ENCODE measurements around the gene S100A16.
"Not testable (repeated sequence)": the region's sequence is repeated elsewhere in the genome, so short reads cannot be mapped to it uniquely, and the experiment has no call there.

The S100A16 gene

DNA sequence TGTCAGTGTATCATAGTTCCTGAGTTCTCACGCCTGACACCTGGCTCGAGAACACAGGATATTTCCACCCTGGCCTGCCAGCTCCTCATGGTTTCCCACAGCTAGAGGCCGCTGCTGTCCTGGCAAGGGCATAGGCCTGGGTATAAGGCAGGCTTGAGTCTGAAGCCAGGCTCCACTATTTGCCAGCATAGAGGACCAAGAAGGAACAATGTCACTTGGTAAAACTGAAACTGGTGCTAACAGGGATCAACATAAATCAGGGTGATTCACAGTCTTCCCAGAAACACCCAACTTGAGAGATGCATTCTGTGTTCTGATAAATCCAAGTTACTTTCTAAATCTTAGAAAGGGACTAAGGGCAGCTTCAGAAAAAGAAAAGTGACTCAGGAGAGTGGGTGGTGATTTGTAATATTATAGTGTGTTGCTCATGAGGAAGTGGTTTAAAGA lies 40.3 kb downstream of the S100A16 start:
- intact Hi-C loops (cut with DNase I): no loop called here
- DNase-seq: peak; percentile 67 to 95 (median 85)

DNA sequence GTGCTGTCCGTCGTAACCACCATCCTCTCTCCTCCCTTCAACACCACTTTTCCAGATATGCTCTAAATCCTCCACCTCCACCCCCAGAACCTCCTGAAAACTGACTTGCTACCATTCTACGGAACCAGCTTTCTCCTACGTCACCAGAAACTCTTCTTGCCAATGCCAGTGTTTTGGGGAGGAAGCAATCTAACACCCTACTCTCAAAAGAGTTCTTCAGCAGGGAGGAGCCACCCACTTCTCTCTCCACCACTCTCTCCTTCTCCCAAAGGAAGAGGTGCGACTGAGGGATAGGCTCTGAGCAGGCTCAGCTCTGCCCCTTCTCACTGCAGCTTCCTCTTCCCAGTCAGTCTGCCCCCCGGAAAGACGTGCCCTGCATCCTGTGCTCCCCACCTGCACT lies 41.2 kb downstream of the S100A16 start:
- intact Hi-C loops (cut with DNase I): no loop called here

DNA sequence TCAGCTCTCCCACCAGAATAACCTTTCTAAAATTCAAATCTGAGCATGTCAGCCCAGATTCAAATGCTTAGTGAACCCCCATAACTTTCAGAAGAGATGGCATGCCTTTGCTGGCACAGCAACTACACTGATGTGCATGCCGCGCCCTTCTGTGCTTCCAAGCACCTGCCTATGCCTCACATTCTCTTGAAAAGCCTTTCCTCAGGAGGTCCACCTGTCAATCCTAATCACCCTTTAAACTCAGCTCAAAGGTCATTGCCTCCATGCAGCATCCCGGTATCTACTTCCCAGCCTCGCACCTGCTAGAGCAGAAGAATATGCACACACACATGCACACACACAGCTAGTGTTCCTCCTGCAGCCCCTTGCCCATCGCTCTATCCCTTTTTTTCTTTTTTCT lies 42.1 kb downstream of the S100A16 start:
- no peak for DNase-seq
- intact Hi-C loops (cut with DNase I): no loop called here

More for the DNA sequence above, 41.2 kb downstream of the S100A16 start:
- DNase-seq: peak in 8 of 42 donors; percentile 23 to 67 (median 36)

DNA sequence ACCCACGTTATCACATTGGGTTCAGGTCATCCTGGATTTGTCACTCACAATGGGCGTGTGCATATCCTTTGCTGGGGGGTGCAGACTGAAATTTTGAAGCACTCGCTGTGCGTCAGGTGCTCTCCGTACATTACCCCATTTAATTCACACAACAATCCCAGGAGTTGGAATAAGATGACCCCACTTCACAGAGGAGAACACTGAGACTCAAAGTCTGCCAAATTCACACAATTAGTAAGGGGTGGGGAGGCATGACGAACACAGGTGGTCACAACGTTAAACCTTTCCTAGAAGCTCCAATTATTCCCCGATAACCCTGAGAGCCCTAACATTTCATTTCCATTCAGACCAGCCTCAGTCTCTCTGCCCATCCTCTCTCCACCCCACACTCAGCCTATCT lies 43.5 kb downstream of the S100A16 start:
- DNase-seq: no peak
- intact Hi-C loops (cut with DNase I): no loop called here

DNA sequence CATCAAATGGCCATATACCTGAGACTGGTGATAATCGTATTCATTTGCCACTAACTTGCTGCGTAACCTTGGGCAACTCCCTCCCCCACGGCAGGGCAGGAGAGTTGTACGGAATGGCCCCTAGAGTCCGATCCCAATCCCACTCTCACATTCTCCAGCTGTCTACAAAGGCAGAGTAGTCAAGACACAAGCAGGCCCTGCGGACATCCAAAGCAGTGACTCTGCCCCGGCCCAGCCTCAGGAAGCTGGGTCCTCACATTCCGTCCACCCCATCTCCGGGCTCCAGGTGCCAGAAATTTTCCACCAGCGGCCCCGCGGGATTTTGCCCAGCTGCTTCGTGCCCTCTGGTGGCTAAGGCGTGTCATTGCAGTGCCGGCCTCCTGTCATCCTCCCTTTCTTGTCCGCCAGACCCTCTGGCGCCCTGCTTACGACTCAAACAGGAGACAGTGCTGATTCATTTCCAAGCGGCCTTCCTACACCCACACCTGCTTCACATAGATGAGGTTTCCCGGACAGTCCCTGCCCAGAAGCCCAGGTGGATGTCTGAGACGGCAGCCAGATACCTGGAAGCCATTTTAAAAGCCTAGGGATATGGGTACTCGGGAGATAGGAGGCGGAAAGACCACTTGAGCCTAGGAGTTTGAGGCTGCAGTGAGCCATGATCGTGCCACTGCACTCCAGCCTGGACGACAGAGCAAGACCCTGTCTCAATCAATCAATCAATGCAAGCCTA lies 44.4 kb downstream of the S100A16 start:
- intact Hi-C loops (cut with DNase I): loop anchor here (1.0 kb wide), 1 partner anchor 58 kb away; no protein-coding TSS in a partner anchor
- DNase-seq: peak; percentile 74 to 96 (median 88)

DNA sequence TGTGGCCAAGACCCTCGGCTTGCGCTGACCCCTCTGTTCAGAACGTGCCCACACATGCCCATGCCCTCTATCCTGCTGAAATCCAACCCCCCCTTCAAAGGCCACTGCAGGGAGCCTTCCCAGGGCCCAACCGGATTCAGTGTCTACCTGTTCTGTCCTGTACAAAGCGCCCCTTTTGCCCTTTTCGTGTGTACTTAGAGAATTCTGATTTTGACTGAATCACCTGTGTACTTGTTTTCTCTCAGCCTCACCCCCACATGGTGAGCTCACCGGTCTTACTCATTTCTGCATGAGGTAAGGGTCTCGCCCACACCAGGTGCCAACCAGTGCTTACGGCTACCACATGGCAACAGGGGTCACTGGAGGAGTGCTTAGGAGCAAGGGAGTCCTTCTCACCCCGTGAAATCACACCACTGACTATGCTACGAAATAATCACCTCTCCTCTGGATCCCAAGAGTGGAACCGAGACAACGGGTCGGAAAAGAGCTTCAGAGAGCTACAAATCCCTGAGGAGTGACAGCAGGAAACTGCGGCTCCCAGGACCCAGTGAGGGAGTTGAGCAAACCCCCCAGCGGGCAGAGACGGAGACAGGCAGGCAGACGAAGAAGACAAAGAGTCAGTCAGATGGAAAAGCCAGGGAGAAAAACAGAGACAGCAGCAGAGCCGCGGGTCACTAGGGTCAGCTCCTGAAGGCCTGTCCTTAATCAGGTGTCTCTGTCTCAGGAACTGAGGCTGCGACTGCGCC lies 45.1 kb downstream of the S100A16 start:
- no peak for DNase-seq
- intact Hi-C loops (cut with DNase I): loop anchor here (1.0 kb wide), 1 partner anchor 57 kb away; no protein-coding TSS in a partner anchor

DNA sequence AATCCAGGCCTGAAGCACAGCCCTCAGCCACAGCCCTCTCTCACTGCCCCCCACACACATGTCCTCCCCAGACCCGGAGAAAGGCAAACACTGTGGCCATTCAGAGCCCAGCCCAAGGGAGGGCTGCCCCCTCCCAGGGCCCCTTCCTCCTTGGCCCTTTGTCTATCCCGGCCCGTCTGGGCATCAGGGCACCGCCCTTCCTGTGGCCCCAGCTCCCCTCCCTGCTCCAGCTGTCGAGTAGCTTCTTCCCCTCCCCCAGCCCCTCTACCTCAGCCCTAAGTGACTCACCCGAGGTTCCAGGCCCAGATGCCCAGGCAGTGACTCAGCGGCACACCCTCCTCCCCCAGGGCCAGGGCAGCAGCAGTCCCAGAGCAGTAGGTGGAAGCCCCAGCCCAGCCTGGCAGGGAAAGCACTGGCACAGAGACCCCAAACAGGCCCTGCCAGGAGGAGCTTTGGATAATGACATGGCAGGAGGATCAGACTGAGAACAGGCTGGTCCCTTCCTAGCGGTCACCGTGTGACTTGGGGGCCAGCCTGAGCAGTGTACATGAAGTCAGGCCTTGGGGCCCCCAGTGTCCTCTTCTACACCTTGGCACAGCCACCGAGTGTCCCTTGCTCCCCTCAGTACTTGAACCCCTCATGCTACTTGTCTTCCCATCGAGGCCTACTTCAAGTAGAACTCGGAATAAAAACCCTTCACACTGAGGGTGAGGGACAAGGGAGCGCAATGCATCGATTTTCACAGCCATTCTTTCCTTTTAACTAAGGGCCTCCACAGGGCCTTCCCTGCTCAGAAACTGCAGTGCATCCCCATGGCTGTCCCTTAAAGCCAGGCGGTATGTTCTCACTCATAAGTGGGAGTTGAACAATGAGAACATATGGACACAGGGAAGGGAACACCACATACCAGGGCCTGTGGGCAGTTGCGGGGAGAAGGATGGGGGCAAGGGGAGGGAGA lies 46.2 kb downstream of the S100A16 start:
- intact Hi-C loops (cut with DNase I): no loop called here
- peak in 40 of 42 donors; percentile 20 to 93 (median 54) for DNase-seq

DNA sequence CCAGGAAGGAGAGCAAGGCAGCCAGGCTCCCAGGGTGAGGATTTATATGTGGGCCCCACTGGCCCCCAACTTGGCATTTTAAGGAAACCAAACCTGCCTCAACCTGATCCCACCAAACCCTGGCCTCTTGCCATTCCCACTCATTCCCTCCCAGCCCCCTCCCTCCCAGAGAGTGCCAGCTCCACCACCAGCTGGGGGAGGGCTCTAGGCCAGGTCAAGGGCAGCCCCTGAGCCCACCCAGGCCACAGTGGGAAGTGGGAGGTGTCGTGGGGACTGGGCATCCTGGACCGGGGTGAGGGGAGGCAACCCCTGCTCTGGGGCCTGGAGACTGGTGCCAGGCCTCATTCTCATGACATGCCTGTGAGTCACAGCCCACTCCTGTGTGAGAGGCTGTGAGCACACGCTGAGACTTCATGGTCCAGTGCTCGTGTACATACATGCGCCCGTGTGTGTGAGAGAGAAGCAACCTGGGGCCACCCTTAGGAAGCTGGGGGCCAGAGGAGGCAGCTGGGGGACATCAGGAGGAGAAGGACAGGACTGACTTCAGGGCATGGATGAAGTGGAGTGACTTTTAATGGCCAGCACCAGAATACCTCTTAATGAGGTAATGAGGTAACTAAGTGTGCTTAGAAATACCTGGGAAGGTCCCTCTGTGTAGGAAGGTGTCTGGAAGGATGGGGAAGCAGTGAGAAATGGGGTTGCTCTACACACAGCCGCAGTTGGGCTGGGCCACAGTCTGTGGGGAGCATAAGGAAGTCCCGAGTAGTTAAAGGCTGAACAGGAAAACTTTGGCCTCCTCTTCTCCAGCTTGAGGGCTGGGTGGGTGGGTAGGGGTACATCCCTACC lies 47.2 kb downstream of the S100A16 start, which contains the start of gene S100A2:
TSS of gene S100A2 (minus strand) at position 316 of the 846 bp plus-strand sequence. CDS start 1,967 bp downstream, outside the sequence.
- DNase-seq: no peak
- intact Hi-C loops (cut with DNase I): no loop called here

DNA sequence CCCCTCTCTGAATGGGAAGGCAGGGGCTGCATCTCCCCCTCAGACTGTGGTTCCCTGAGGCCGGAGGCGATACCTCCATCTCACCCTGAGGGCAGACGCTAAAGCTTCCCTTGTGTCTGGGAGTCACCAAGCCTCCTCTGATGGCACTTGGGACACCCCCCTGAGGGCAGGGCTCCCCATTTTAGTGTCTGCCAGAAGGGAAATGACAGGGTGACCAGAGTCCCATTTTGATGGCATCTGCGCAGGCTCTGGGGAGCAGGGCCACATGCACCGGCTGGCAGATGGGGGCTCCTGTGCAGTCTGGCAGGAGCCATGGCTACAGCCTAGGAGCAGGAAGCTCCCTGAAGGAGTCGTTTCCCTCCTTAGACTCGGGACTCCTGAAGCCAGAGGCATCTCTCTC lies 48.9 kb downstream of the S100A16 start:
- intact Hi-C loops (cut with DNase I): no loop called here
- DNase-seq: no peak

DNA sequence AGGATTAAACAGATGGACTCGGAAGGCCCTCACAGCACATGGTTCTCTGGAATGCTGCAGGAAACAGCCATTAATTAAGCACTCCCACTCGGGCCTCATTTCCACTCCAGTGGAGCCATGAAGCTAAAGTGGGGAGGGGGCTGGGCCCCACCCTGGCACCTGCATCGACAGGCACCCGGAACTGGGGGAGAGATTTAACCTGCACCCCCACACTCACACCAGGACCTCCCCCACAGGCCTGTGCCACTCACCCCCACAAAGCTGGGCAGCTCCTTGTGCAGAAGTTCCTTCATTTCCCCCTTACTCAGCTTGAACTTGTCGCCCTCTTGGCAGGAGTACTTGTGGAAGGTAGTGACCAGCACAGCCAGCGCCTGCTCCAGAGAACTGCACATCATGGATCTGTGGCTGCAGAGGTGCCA lies 49.4 kb downstream of the S100A16 start:
- no peak for DNase-seq
- intact Hi-C loops (cut with DNase I): no loop called here

DNA sequence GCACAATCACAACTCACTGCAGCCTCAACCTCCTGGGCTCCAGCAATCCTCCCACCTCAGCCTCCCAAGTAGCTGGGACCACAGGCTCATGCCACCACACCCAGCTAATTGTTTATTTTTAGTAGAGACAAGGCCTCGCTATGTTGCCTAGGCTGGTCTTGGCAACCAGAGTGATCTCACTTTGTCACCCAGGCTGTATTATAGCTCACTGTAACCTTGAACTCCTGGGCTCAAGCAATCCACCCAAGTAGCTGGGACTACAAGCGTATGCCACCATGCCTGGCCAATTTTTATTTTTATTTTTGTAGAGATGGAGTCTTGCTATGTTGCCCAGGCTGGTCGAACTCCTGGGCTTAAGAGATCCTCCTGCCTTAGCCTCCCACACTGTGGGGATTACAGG lies 50.9 kb downstream of the S100A16 start:
- DNase-seq; intact Hi-C loops (cut with DNase I): not testable (repeated sequence)

DNA sequence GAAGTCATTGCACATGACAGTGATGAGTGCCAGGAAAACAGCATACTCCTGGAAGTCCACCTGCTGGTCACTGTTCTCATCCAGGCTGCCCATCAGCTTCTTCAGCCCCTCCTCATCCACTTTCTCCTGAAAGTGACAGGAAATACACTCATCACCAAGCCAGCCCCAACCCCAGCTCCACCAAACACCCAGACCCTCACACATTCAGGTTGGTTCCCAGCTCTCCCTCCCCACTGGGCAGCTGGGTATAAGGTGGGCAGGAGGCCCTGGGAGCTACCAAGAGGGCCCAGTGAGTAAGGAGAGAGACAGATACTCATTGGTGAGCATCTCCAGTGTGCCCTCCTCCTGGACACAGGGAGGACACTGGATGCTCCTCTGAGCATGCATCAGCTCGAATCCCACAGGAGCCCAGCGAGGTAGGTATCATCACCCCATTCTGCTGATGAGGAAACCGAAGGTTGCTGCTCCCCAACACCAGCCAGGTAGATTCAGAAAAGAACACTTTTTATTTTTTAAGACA lies 51.4 kb downstream of the S100A16 start:
- no peak for DNase-seq
- intact Hi-C loops (cut with DNase I): no loop called here

DNA sequence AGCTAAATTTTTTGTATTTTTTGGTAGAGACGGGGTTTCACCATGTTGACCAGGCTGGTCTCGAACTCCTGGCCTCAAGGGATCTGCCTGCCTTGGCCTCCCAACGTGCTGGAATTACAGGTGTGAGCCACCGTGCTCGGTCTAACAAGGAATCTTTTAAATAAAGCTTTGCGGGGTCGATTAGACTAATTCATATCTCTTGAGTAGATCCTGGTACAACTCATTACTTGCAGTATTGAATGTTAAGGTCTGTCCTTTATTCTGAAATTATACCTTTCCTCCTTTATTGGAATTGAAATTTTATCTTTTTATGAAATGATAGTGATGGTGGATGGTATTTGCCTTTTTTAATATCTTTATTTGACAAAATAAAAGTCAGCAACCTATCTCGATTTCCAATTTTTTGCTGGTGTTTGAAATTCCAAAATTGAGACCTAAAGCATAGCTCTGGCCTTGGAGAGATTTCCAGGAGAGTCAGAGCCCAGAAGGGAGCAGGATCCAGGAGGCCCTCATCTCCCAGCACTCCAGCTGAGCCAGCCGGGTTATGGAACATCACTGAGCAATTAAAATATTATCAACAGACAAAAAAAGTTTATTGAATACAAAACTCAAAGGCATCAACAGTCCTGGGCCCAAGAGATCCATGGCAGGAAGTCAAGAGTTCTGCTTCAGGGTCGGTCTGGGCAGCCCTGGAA lies 52.0 kb downstream of the S100A16 start:
- intact Hi-C loops (cut with DNase I): no loop called here
- DNase-seq: no peak

DNA sequence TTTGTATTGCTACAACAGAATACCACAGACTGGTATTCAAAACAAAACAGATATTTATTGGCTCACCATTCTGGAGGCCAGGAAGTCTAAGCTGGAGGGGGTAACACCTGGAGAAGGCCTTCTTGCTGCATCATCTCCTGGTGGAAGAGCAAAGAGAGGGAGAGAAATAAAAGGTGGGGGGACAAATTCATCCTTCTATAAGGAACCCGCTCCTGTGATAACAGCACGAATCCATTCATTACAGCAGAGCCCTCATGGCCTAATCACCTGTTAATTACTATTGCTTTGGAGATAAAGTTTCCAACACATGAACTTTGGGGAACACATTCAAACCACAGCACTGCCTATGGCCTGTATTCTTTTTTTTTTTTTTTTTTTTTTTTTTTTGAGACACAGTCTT lies 52.7 kb downstream of the S100A16 start:
- no peak for DNase-seq
- intact Hi-C loops (cut with DNase I): no loop called here

DNA sequence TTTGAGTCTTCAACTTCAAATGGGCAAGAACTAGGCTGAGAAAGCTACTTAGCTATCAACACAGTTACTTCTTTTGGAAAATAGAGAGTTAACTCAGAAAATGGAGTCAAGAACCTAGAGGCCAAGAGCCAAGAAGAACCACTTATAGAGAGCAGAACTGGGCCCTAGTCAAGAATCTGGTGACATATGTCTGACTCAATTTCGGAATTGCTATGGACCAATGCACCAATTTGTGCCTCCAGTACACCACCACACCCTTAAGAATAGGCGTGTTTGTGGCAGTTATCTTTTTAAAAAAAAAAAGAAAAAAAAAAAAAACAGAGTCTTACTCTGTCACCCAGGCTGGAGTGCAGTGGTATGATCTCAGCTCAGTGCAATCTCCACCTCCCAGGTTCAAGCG lies 55.1 kb downstream of the S100A16 start:
- DNase-seq: no peak
- intact Hi-C loops (cut with DNase I): no loop called here
